ENCODE results near the gene OVAAL.

- no peak for TF ChIP-seq CTCF (conservative IDR thresholded peaks at IDR 0.05)
- no peak for TF ChIP-seq ZFX (IDR thresholded peaks at IDR 0.05)
Observed at GRCh38 chr1:180598333-180598974, 39.7 kb downstream of the OVAAL start.
